HepG2 (cell line): Measurements from ENCODE around the gene PLBD2.

Experiments
- CTCF ChIP-seq: sonication (generic); formaldehyde crosslinking; IDR thresholded peaks from 2 replicates; pipeline ENCODE4 v1.5.0; 2020; ENCODE audit warnings: mild to moderate bottlenecking, missing genetic modification reagents, moderate library complexity
- EZH2 ChIP-seq: conservative IDR thresholded peaks from 2 replicates; pipeline ENCODE4 v1.6.1; 2012; ENCODE audit warnings: mild to moderate bottlenecking, low read depth, low read length, moderate library complexity
- FOXJ3 ChIP-seq: sonication (generic); formaldehyde crosslinking; IDR thresholded peaks from 2 replicates; pipeline ENCODE4 v1.4.0; 2020; ENCODE audit warnings: missing genetic modification reagents, mild to moderate bottlenecking, borderline replicate concordance
- HDAC2 ChIP-seq: sonication (generic); formaldehyde crosslinking; IDR thresholded peaks from 2 replicates; pipeline ENCODE4 v1.4.0; 2020; ENCODE audit warnings: missing genetic modification reagents
- KDM2A ChIP-seq: sonication (generic); formaldehyde crosslinking; IDR thresholded peaks from 2 replicates; pipeline ENCODE4 v1.4.0; 2020; ENCODE audit warnings: low read depth, missing genetic modification reagents, borderline replicate concordance
- KMT2B ChIP-seq: IDR thresholded peaks from 2 replicates; pipeline ENCODE4 v1.6.1; 2016; ENCODE audit warnings: missing genetic modification reagents, missing compliant biosample characterization
- MAFK ChIP-seq, 2 experiments: IDR thresholded peaks in 1 of 2; conservative IDR thresholded peaks in 1 of 2; 2 replicates each; pipeline ENCODE4 v1.6.1; 2011; ENCODE audit warnings: improper control_type of control experiment in 2 of 2, low read length in 2 of 2
- MXD1 ChIP-seq: sonication (generic); formaldehyde crosslinking; IDR thresholded peaks from 2 replicates; pipeline ENCODE4 v1.4.0; 2020; ENCODE audit warnings: mild to moderate bottlenecking, missing genetic modification reagents
- NR1H2 ChIP-seq: sonication (generic); formaldehyde crosslinking; IDR thresholded peaks from 2 replicates; pipeline ENCODE4 v1.8.1; 2022; ENCODE audit warnings: low read depth, missing genetic modification reagents, borderline replicate concordance
- STAT6 ChIP-seq: sonication (generic); formaldehyde crosslinking; IDR thresholded peaks from 2 replicates; pipeline ENCODE4 v1.4.0; 2020; ENCODE audit warnings: missing genetic modification reagents, mild to moderate bottlenecking, borderline replicate concordance
- USF2 ChIP-seq, 2 experiments: sonication (generic) in 1 of 2; formaldehyde crosslinking in 1 of 2; IDR thresholded peaks; 2 replicates each; pipeline versions ENCODE4 v1.5.1 to v1.6.1; 2011 to 2020; ENCODE audit warnings: borderline replicate concordance in 1 of 2, low read depth in 1 of 2, low read length in 1 of 2, mild to moderate bottlenecking in 1 of 2, missing genetic modification reagents in 1 of 2, moderate library complexity in 1 of 2

GRCh38 chr12:113422030-113422885 is 63.9 kb downstream of the PLBD2 start, which contains the start of gene SDSL:
- TF ChIP-seq MAFK (conservative IDR thresholded peaks at IDR 0.05 in 1 of 2, IDR thresholded peaks at IDR 0.05 in 1 of 2; ENCODE audit: low read length in 2 of 2) (no peak), KMT2B (CRISPR knock-in tag) (no peak), HDAC2 (CRISPR knock-in tag) (no peak), CTCF (CRISPR knock-in tag) (no peak), STAT6 (CRISPR knock-in tag) (no peak), KDM2A (CRISPR knock-in tag) (no peak), EZH2 (no peak), FOXJ3 (no peak), NR1H2 (CRISPR knock-in tag) (no peak), USF2 (IDR thresholded peaks at IDR 0.05; ENCODE audit: low read depth, low read length) (no peak), USF2 (CRISPR knock-in tag; IDR thresholded peaks at IDR 0.05; ENCODE audit: borderline replicate concordance) (no peak), MXD1 (CRISPR knock-in tag) (no peak)
